Bronchial epithelial cell (primary cell): ENCODE measurements around the gene CTDSPL. TPM values are rescaled to one million over a fixed set of nuclear protein-coding genes. Genes with fewer than 3 reads are reported as not detected.
A peak's percentile ranks its signal among the peaks of the same experiment; 100 is the strongest.
"Not testable (repeated sequence)": the region's sequence is repeated elsewhere in the genome, so short reads cannot be mapped to it uniquely, and the experiment has no call there.

Experiments
- DNase-seq: peaks from one replicate; pipeline ENCODE4 v3.0.0-alpha.2; 2010; ENCODE audit warnings: low read depth
- FAIRE-seq: peaks from 2 replicates; lab custom pipeline; 2011; peaks lifted over from hg19 to GRCh38; lab: Jason Lieb, UNC
- H3K27me3 ChIP-seq: 2 replicates; pipeline ENCODE4 v1.5.1; 2011; ENCODE audit warnings: low read length; ENCODE audit not compliant: control insufficient read depth, insufficient read depth
- H3K36me3 ChIP-seq: 2 replicates; pipeline ENCODE4 v1.5.1; 2011; ENCODE audit warnings: low read length; ENCODE audit not compliant: control insufficient read depth, insufficient read depth
- H3K4me3 ChIP-seq: 2 replicates; pipeline ENCODE4 v1.5.1; 2011; ENCODE audit warnings: mild to moderate bottlenecking, low read depth, low read length, control low read depth
- CTCF ChIP-seq: IDR thresholded peaks from 2 replicates; pipeline ENCODE4 v1.5.1; 2011; ENCODE audit warnings: mild to moderate bottlenecking, moderate library complexity, low read length, control low read depth, inconsistent platforms; ENCODE audit not compliant: insufficient read depth, severe bottlenecking
- total RNA-seq: library from RNA; depleted of rRNA; stranded (reverse); fragments of >200 nt; gene quantifications from 2 replicates; pipeline ENCODE4 v1.2.1, GENCODE V29; 2014

Gene CTDSPL
- total RNA-seq = 50.4 and 80.6 TPM in 2 replicates

- H3K36me3 ChIP-seq = no peaks in the 10 kb centered on the region
- DNase-seq (peak; percentile 21), FAIRE-seq (no peak)
- no peak for TF ChIP-seq CTCF
- peak within 1 kb of the TSS; percentile 54 for H3K4me3 ChIP-seq
- no peaks in the 10 kb centered on the region for H3K27me3 ChIP-seq
Measured at GRCh38 chr3:37861620-37862041, at the start of gene CTDSPL. CTDSPL (plus strand) TSS chr3:37861880; CDS start chr3:37862200, 320 bp downstream.

- no peak for DNase-seq
Measured at GRCh38 chr3:37812499-37812896, 49.2 kb upstream of the CTDSPL start.

GRCh38 chr3:37813403-37813802 is 48.3 kb upstream of the CTDSPL start:
- DNase-seq = no peak
- no peak for TF ChIP-seq CTCF
- FAIRE-seq = no peak
- H3K4me3 ChIP-seq = no peak overlapping the region
- no peaks in the 10 kb centered on the region for H3K36me3 ChIP-seq
- no peaks in the 10 kb centered on the region for H3K27me3 ChIP-seq

More at GRCh38 chr3:37812499-37812896, 49.2 kb upstream of the CTDSPL start:
- Histone ChIP-seq H3K4me3 (no peak overlapping the region), H3K27me3 (no peaks in the 10 kb centered on the region), H3K36me3 (no peaks in the 10 kb centered on the region)
- no peak for FAIRE-seq
- no peak for TF ChIP-seq CTCF

GRCh38 chr3:37814547-37814946 is 47.1 kb upstream of the CTDSPL start:
- DNase-seq (peak; percentile 4), FAIRE-seq (no peak)
- no peak for TF ChIP-seq CTCF
- no peaks in the 10 kb centered on the region for H3K27me3 ChIP-seq
- H3K36me3 ChIP-seq = no peaks in the 10 kb centered on the region
- H3K4me3 ChIP-seq = no peak overlapping the region

- not testable (repeated sequence) for DNase-seq, H3K4me3 ChIP-seq, FAIRE-seq, H3K27me3 ChIP-seq, H3K36me3 ChIP-seq
Measured at GRCh38 chr3:37815156-37815555, 46.5 kb upstream of the CTDSPL start.

- Histone ChIP-seq H3K27me3 (no peaks in the 10 kb centered on the region), H3K4me3 (no peak overlapping the region), H3K36me3 (no peaks in the 10 kb centered on the region)
- DNase-seq (no peak), FAIRE-seq (no peak)
- TF ChIP-seq CTCF = no peak
Measured at GRCh38 chr3:37816271-37816670, 45.4 kb upstream of the CTDSPL start.
